GM23248 (cell line): ENCODE results near the gene CHM.

Experiments
- EZH2 ChIP-seq: fragments of 200-600 bp; sonication (generic); IDR thresholded peaks from 2 replicates; pipeline ENCODE4 v1.6.1; 2018; ENCODE audit warnings: antibody characterized with exemption, mild to moderate bottlenecking; ENCODE audit not compliant: insufficient read depth, poor library complexity, severe bottlenecking
- EZH2phosphoT487 ChIP-seq: fragments of 200-600 bp; sonication (generic); IDR thresholded peaks from 2 replicates; pipeline ENCODE4 v1.6.1; 2018; ENCODE audit warnings: antibody characterized with exemption, moderate library complexity, mild to moderate bottlenecking, low read depth; ENCODE audit not compliant: insufficient read depth

- TF ChIP-seq EZH2 (no peak), EZH2phosphoT487 (no peak)
Observed at GRCh38 chrX:85882601-85883000, 164.8 kb downstream of the CHM start.
